HepG2 (cell line): Measurements from ENCODE around the gene XKR3. TPM values are rescaled to one million over a fixed set of nuclear protein-coding genes. Genes with fewer than 3 reads are reported as not detected.
"Not testable (repeated sequence)": the region's sequence is repeated elsewhere in the genome, so short reads cannot be mapped to it uniquely, and the experiment has no call there.

Experiments
- ATAC-seq: fragments of 200-7000 bp; cut with Tn5 transposase; 3 replicates; pipeline ENCODE4 v1.9.1; 2020; ENCODE audit warnings: mild to moderate bottlenecking, moderate library complexity
- BruUV-seq: library from RNA; stranded (reverse); fragments of 400-500 nt; replicated peaks from 2 replicates; lab custom pipeline; 2021; lab: Mats Ljungman, UMichigan
- CTCF ChIA-PET: fragments of 300-600 bp; formaldehyde crosslinking; extraction: SDS; loops from one replicate; lab custom pipeline; 2021; ENCODE audit warnings: low total read pairs, inconsistent platforms, low intra/inter-chr PET ratio; lab: Yijun Ruan, JAX
- POLR2A ChIA-PET: fragments of 350-600 bp; sonication (Branson Sonifier 250); formaldehyde crosslinking; loops from one replicate; lab custom pipeline; 2020; ENCODE audit warnings: antibody characterized with exemption, inconsistent platforms; lab: Yijun Ruan, JAX
- DNase-seq: peaks from one replicate; pipeline ENCODE4 v3.0.0-alpha.2; 2015; ENCODE audit warnings: low spot score
- FAIRE-seq: peaks from 3 replicates; lab custom pipeline; 2011; peaks lifted over from hg19 to GRCh38; lab: Jason Lieb, UNC
- H2AFZ ChIP-seq: one replicate; pipeline ENCODE4 v1.6.1; 2011; ENCODE audit warnings: low read length, inconsistent platforms
- H3K27ac ChIP-seq: fragments of 300-600 bp; 3 replicates; pipeline ENCODE4 v1.8.0; 2011; ENCODE audit warnings: mixed run types, mild to moderate bottlenecking, mixed read lengths, low read length, inconsistent platforms; ENCODE audit not compliant: insufficient read depth; ENCODE audit errors: extremely low read length
- H3K27me3 ChIP-seq, 2 experiments: fragments of 200-600 bp in 1 of 2; 2 replicates in 1 of 2; 3 replicates in 1 of 2; pipeline versions ENCODE4 v1.6.0 to v1.8.0; 2011; ENCODE audit warnings: low read length in 2 of 2, mild to moderate bottlenecking in 2 of 2, moderate library complexity in 2 of 2, inconsistent platforms in 1 of 2; ENCODE audit not compliant: insufficient read depth in 2 of 2, control insufficient read depth in 1 of 2
- H3K36me3 ChIP-seq, 2 experiments: fragments of 200-600 bp in 1 of 2; replicated peaks in 1 of 2; 2 replicates in 1 of 2; 3 replicates in 1 of 2; pipeline versions ENCODE4 v1.5.1 to v1.8.0; 2011; ENCODE audit warnings: low read length in 2 of 2, inconsistent platforms in 1 of 2; ENCODE audit not compliant: insufficient read depth in 2 of 2, control insufficient read depth in 1 of 2
- H3K4me1 ChIP-seq: 2 replicates; pipeline ENCODE4 v1.5.1; 2012; ENCODE audit warnings: low read length, inconsistent platforms; ENCODE audit not compliant: insufficient read depth
- H3K4me2 ChIP-seq: 2 replicates; pipeline ENCODE4 v1.6.0; 2011; ENCODE audit warnings: low read depth, low read length, inconsistent platforms
- H3K4me3 ChIP-seq, 3 experiments: fragments of 200-600 bp in 1 of 3; sonication (generic), shearing (Covaris generic) in 1 of 3; replicated peaks in 1 of 3; 2 replicates each; pipeline ENCODE4 v1.5.1; 2011 to 2016; ENCODE audit warnings: low read length in 3 of 3, inconsistent platforms in 2 of 3, low read depth in 2 of 3, mild to moderate bottlenecking in 2 of 3, control low read depth in 1 of 3, mixed read lengths in 1 of 3; ENCODE audit not compliant: insufficient read depth in 1 of 3
- H3K79me2 ChIP-seq: one replicate; pipeline ENCODE4 v1.6.1; 2011; ENCODE audit warnings: low read length, inconsistent platforms; ENCODE audit not compliant: insufficient read depth
- H3K9ac ChIP-seq: 2 replicates; pipeline ENCODE4 v1.6.0; 2011; ENCODE audit warnings: mild to moderate bottlenecking, low read depth, low read length, inconsistent platforms; ENCODE audit not compliant: insufficient read depth
- H3K9me3 ChIP-seq: 2 replicates; pipeline ENCODE4 v1.5.1; 2012; ENCODE audit warnings: mild to moderate bottlenecking, low read length
- H4K20me1 ChIP-seq: 2 replicates; pipeline ENCODE4 v1.6.0; 2011; ENCODE audit warnings: inconsistent platforms, mild to moderate bottlenecking, low read length, moderate library complexity; ENCODE audit not compliant: insufficient read depth
- NR2F1 ChIP-seq, 2 experiments: fragments of 450-650 bp in 1 of 2; formaldehyde crosslinking in 1 of 2; IDR thresholded peaks; 2 replicates each; pipeline versions ENCODE4 v1.5.0 to v1.6.1; 2016 to 2020; ENCODE audit warnings: mild to moderate bottlenecking in 1 of 2, missing compliant biosample characterization in 1 of 2, missing genetic modification reagents in 1 of 2, moderate library complexity in 1 of 2
- PAF1 ChIP-seq: IDR thresholded peaks from 2 replicates; pipeline ENCODE4 v1.6.1; 2016; ENCODE audit warnings: missing genetic modification reagents, missing compliant biosample characterization
- POLR2AphosphoS2 ChIP-seq: IDR thresholded peaks from 2 replicates; pipeline ENCODE4 v1.6.1; 2011; ENCODE audit warnings: low read depth, low read length, improper control_type of control experiment
- U2AF2 ChIP-seq: fragments of 200-400 bp; formaldehyde crosslinking; IDR thresholded peaks from 2 replicates; pipeline ENCODE4 v1.6.1; 2017; ENCODE audit warnings: low read depth, mild to moderate bottlenecking, low read length
- ZBTB7B ChIP-seq: sonication (generic); formaldehyde crosslinking; IDR thresholded peaks from 2 replicates; pipeline ENCODE4 v1.4.0; 2020; ENCODE audit warnings: missing genetic modification reagents
- ZEB1 ChIP-seq: IDR thresholded peaks from 2 replicates; pipeline ENCODE4 v1.6.1; 2012; ENCODE audit warnings: mild to moderate bottlenecking, low read depth, inconsistent platforms; ENCODE audit not compliant: insufficient replicate concordance
- ZNF337 ChIP-seq: sonication (generic); formaldehyde crosslinking; IDR thresholded peaks from 2 replicates; pipeline ENCODE4 v1.5.1; 2020; ENCODE audit warnings: missing genetic modification reagents, low read depth, mild to moderate bottlenecking, borderline replicate concordance
- ZNF34 ChIP-seq: sonication (generic); formaldehyde crosslinking; IDR thresholded peaks from 2 replicates; pipeline ENCODE4 v1.4.0; 2020; ENCODE audit warnings: mild to moderate bottlenecking, missing genetic modification reagents, borderline replicate concordance
- ZNF703 ChIP-seq: sonication (generic); formaldehyde crosslinking; IDR thresholded peaks from 2 replicates; pipeline ENCODE4 v1.5.1; 2020; ENCODE audit warnings: missing genetic modification reagents, mild to moderate bottlenecking, moderate library complexity, borderline replicate concordance
- ZNF782 ChIP-seq: sonication (generic); formaldehyde crosslinking; IDR thresholded peaks from 2 replicates; pipeline ENCODE4 v1.4.0; 2020; ENCODE audit warnings: missing genetic modification reagents, mild to moderate bottlenecking, borderline replicate concordance
- WGBS: methylation state at CpG from one replicate; pipeline ENCODE4 v1.1.6; 2017; ENCODE audit warnings: low lambda C conversion rate; 5-methylcytosine and 5-hydroxymethylcytosine counted together
- in situ Hi-C: cut with HindIII; loops from 2 replicates; pipeline ENCODE4 v1.10.0; 2017; ENCODE audit warnings: low pct_unique_long_range_greater_than_20kb; ENCODE audit not compliant: extremely low pct_ligation_motif_present
- intact Hi-C: fragments of 100-400 bp; cut with micrococcal nuclease; formaldehyde crosslinking; loops from one replicate; pipeline ENCODE4 v1.10.0; 2022; ENCODE audit not compliant: unreplicated experiment
- polyA plus RNA-seq, 8 experiments: library from polyadenylated mRNA; depleted of rRNA in 3 of 8; stranded (reverse) in 7 of 8; unstranded in 1 of 8; fragments of >200 nt; fragmentation: Illumina TruSeq in 4 of 8; extraction: Trizol in 4 of 8; gene quantifications; 2 replicates each; pipeline versions ENCODE4 v1.2.1 to v1.2.3, GENCODE V29; 2011 to 2016; ENCODE audit warnings: low read depth in 4 of 8, missing spikeins in 1 of 8, mixed read lengths in 1 of 8; ENCODE audit not compliant: insufficient read depth in 1 of 8
- total RNA-seq, 5 experiments: library from RNA; depleted of rRNA; stranded (reverse); fragments of >200 nt; fragmentation: Illumina TruSeq; extraction: Trizol; gene quantifications; 2 replicates each; pipeline ENCODE4 v1.2.3, GENCODE V29; 2016; ENCODE audit warnings: low read depth in 1 of 5

XKR3 gene
- total and polyA plus RNA-seq, 2 of the 13 experiments (the other 11 are each of a cell fraction or from before 2014, with no cell fraction given): not detected

DNA sequence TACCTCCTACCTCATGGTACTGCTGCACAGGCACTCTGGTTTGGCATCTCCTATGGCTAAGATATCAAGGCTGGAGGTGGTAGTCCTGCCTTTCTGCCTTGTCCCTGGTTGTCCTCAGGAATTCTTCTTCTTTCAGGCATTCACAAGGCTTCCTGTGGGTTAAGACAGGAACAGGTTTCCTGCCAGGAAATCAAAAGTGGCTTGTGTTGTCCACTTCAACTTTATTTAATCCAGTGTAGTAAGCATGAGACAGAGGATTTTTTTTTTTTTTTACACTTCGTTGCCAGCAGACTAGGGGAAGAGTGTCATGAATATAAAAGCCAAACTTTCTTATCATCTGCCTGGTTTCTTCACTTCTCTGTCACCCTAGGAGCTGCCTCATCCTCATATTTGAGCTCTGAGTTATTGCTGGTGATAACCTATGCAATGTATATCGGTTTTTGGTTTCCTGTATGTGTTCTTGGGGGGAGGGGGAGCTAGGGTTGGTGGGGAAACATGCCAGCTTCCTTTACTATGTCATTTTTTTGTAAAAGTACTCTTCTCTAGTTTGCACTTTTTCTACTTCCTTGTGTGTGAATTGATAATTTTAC is 50.2 kb downstream of the XKR3 start:
- Histone ChIP-seq H3K9me3 (no peaks in the 10 kb centered on the region), H3K4me2 (no peak overlapping the region), H3K4me3 (no peak overlapping the region), H3K9ac (no peak overlapping the region), H3K4me1 (no peaks in the 10 kb centered on the region), H3K79me2 (no peaks in the 10 kb centered on the region), H3K36me3 (no peaks in the 10 kb centered on the region), H3K27ac (no peak overlapping the region), H4K20me1 (no peaks in the 10 kb centered on the region), H2AFZ (no peak overlapping the region), H3K27me3 (no peaks in the 10 kb centered on the region)
- CTCF ChIA-PET: interaction anchor here (1.6 to 1.7 kb wide), 2 partner anchors 117 to 283 kb away, joined by 5 to 8 read pairs; no protein-coding TSS in a partner anchor
- DNase-seq (no peak), ATAC-seq (no peak; the same call in 2 of the 3 replicates), FAIRE-seq (no peak)
- TF ChIP-seq ZNF337 (no peak), ZNF703 (no peak), PAF1 (CRISPR knock-in tag) (no peak), ZNF34 (CRISPR knock-in tag) (no peak), ZBTB7B (CRISPR knock-in tag) (no peak), NR2F1 (CRISPR knock-in tag; IDR thresholded peaks at IDR 0.05) (no peak), U2AF2 (no peak), ZNF782 (no peak), POLR2AphosphoS2 (no peak), ZEB1 (no peak)
- POLR2A ChIA-PET: no interaction called here
- intact Hi-C loops (loop anchor here (5.0 kb wide), 1 partner anchor 117 kb away; no protein-coding TSS in a partner anchor), in situ Hi-C loops (no loop called here)
- WGBS: 0% methylated on average over 2 of the region's 2 CpGs
- BruUV-seq: no TSS peak

DNA sequence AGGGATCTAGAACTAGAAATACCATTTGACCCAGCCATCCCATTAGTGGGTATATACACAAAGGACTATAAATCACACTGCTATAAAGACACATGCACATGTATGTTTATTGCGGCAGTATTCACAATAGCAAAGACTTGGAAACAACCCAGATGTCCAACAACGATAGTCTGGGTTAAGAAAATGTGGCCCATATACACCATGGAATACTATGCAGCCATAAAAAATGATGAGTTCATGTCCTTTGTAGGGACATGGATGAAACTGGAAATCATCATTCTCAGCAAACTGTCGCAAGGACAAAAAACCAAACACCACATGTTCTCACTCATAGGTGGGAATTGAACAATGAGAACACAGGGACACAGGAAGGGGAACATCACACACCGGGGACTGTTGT is 53.6 kb downstream of the XKR3 start:
- in situ Hi-C loops, H4K20me1 ChIP-seq, POLR2A ChIA-PET, H3K4me2 ChIP-seq, DNase-seq, H3K36me3 ChIP-seq, H3K27ac ChIP-seq, FAIRE-seq, H3K9me3 ChIP-seq, H3K79me2 ChIP-seq, H3K4me1 ChIP-seq, BruUV-seq, H3K27me3 ChIP-seq, H3K4me3 ChIP-seq, H2AFZ ChIP-seq, ATAC-seq, H3K9ac ChIP-seq, CTCF ChIA-PET: not testable (repeated sequence)
- intact Hi-C loops: loop anchor here (5.0 kb wide), 1 partner anchor 121 kb away; no protein-coding TSS in a partner anchor
- 4% methylated on average over 4 of the region's 4 CpGs for WGBS

DNA sequence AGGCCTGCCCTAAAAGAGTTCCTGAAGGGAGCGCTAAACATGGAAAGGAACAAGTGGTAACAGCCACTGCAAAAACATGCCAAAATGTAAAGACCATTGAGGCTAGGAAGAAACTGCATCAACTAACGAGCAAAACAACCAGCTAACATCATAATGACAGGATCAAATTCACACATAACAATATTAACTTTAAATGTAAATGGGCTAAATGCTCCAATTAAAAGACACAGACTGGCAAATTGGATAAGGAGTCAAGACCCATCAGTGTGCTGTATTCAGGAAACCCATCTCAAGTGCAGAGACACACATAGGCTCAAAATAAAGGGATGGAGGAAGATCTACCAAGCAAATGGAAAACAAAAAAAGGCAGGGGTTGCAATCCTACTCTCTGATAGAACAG is 57.3 kb downstream of the XKR3 start:
- FAIRE-seq, H3K79me2 ChIP-seq, H2AFZ ChIP-seq, H3K9me3 ChIP-seq, H3K36me3 ChIP-seq, CTCF ChIA-PET, H3K27me3 ChIP-seq, H3K9ac ChIP-seq, H3K4me3 ChIP-seq, H3K27ac ChIP-seq, POLR2A ChIA-PET, H3K4me2 ChIP-seq, DNase-seq, H3K4me1 ChIP-seq, intact Hi-C loops, ATAC-seq, H4K20me1 ChIP-seq, in situ Hi-C loops, BruUV-seq: not testable (repeated sequence)
- 43% methylated on average over 2 of the region's 2 CpGs for WGBS
